ENCODE data around the gene CERT1. TPM values are rescaled to one million over a fixed set of nuclear protein-coding genes. Genes with fewer than 3 reads are reported as not detected.

Gene CERT1
- total and polyA plus RNA-seq, 9 of the 15 experiments (the other 6 are each of a cell fraction or from before 2014, with no cell fraction given): 3.4 to 24.7 (median 9.8) TPM

- FAIRE-seq: peak; percentile 37
- H3K27me3 ChIP-seq (ENCODE audit: control insufficient read depth in 2 of 2, insufficient read depth in 2 of 2, low read length in 2 of 2): no peaks in the 10 kb centered on the region
- H3K4me3 ChIP-seq: peak overlapping the region; percentile 96
- WGBS (ENCODE audit: insufficient coverage, low coverage, missing lambda C conversion rate): 18% methylated on average over 12 of the region's 12 CpGs
- peaks cover 3% of the 10 kb centered on the region for H3K9me1 ChIP-seq (ENCODE audit: control insufficient read depth, insufficient read depth, low read length)
- intact Hi-C loops (cut with micrococcal nuclease) (loop anchor here (2.0 kb wide), 1 partner anchor 99 kb away; the partner anchor contains the start of gene ANKRD31), in situ Hi-C loops (cut with MboI) (no loop called here)
- DNase-seq (ENCODE audit: extremely low read depth in 1 of 4, low spot score in 3 of 4): peak; percentile 18 to 64 (median 26)
- peaks cover 12% of the 10 kb centered on the region; the same call in 1 of the 2 replicates for H4K20me1 ChIP-seq (replicated peaks; ENCODE audit: control insufficient read depth, insufficient read depth, low read length)
- H3K4me2 ChIP-seq (ENCODE audit: insufficient read depth, low read length): peak overlapping the region; percentile 97
- ChIA-PET POLR2A (interaction anchor here (0.7 to 1.7 kb wide), 5 partner anchors 16 to 28 kb away, joined by 3 to 6 read pairs (median 3); no protein-coding TSS in a partner anchor), CTCF (ENCODE audit: low intra/inter-chr PET ratio) (no interaction called here)
- H3K9ac ChIP-seq (ENCODE audit: insufficient read depth in 1 of 2, low read depth in 2 of 2, low read length in 2 of 2): peak overlapping the region; percentile 40 to 66; a peak in 3 of 4 replicates
- peak overlapping the region; percentile 66 for H3K27ac ChIP-seq (ENCODE audit: extremely low read depth, low read depth, low read length)
- H3K79me2 ChIP-seq (ENCODE audit: control insufficient read depth, insufficient read depth, low read length): peaks cover 40% of the 10 kb centered on the region
- peak overlapping the region; percentile 96 for H2AFZ ChIP-seq (ENCODE audit: low read depth, low read length)
- peaks cover 27% of the 10 kb centered on the region for H3K36me3 ChIP-seq (ENCODE audit: control insufficient read depth, insufficient read depth, low read length)
- peaks cover 13 to 14% of the 10 kb centered on the region in 2 experiments; a peak in 3 of 5 replicates for H3K4me1 ChIP-seq (replicated peaks in 1 of 2; ENCODE audit: control insufficient read depth in 2 of 2, insufficient read depth in 2 of 2, low read length in 2 of 2)
- TSS peak; percentile 95 for BruUV-seq (replicated peaks)
- no peaks in the 10 kb centered on the region for H3K9me3 ChIP-seq (replicated peaks; ENCODE audit: control insufficient read depth, insufficient read depth, low read depth, low read length)
- peak; percentile 36 for ATAC-seq
- 0 out of 2 replicates have a peak, but pooled peaks have one; percentile 31 for TF ChIP-seq FOXK1 (CRISPR knock-in tag; IDR thresholded peaks at IDR 0.05; ENCODE audit: borderline replicate concordance)
- 0 out of 2 replicates have a peak, but pooled peaks have one; percentile 21 for TF ChIP-seq ETV5 (CRISPR knock-in tag; IDR thresholded peaks at IDR 0.05; ENCODE audit: low read depth)
- TF ChIP-seq XRCC3 (IDR thresholded peaks at IDR 0.05): no peak
- TF ChIP-seq FOXK2 (conservative IDR thresholded peaks at IDR 0.05 in 1 of 2, IDR thresholded peaks at IDR 0.05 in 1 of 2; ENCODE audit: low read depth in 2 of 2): peak in 1 of 2 experiments; percentile 40; a peak in 1 of 4 replicates
- TF ChIP-seq ID3 (CRISPR knock-in tag; IDR thresholded peaks at IDR 0.05): no peak
- TF ChIP-seq ID3 (tag; IDR thresholded peaks at IDR 0.05): 0 out of 2 replicates have a peak, but pooled peaks have one; percentile 52
- no peak for TF ChIP-seq RAD21 (CRISPR knock-in tag; conservative IDR thresholded peaks at IDR 0.05 in 1 of 2, IDR thresholded peaks at IDR 0.05 in 1 of 2)
- peak; percentile 7 for TF ChIP-seq PHF20 (IDR thresholded peaks at IDR 0.05; ENCODE audit: partially characterized antibody)
- no peak for TF ChIP-seq TAF7 (tag; IDR thresholded peaks at IDR 0.05)
- 0 out of 2 replicates have a peak, but pooled peaks have one; percentile 22 for TF ChIP-seq DMBX1 (CRISPR knock-in tag; IDR thresholded peaks at IDR 0.05; ENCODE audit: borderline replicate concordance)
- TF ChIP-seq CTCF (IDR thresholded peaks at IDR 0.05 in 2 of 3, conservative IDR thresholded peaks at IDR 0.05 in 1 of 3; ENCODE audit: insufficient read depth in 2 of 3, low read depth in 1 of 3, low read length in 3 of 3): peak in 1 of 3 experiments; percentile 12; a peak in 2 of 6 replicates
- 0 out of 2 replicates have a peak, but pooled peaks have one; percentile 21 for TF ChIP-seq NKRF (IDR thresholded peaks at IDR 0.05; ENCODE audit: borderline replicate concordance)
Measured at GRCh38 chr5:75335952-75336614, 175.3 kb downstream of the CERT1 start.
